ENCODE measurements around the gene PITPNC1.

DNA sequence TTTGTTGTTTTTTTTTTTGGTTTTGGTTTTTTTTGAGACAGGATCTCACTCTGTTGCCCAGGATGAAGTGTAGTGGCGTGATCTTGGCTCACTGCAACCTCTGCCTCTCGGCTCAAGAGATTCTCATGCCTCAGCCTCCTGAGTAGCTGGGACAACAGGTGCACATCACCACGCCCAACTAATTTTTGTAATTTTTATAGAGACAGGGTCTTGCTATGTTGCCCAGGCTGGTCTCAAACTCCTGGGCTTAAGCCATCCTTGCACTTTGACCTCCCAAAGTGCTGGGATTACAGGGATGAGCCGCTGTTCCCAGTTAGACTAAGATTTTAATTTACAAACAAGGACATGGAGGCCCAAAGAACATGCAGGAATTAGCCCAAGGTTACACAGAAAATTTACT is 248.9 kb downstream of the PITPNC1 start:
- TF ChIP-seq, protein P1, sequence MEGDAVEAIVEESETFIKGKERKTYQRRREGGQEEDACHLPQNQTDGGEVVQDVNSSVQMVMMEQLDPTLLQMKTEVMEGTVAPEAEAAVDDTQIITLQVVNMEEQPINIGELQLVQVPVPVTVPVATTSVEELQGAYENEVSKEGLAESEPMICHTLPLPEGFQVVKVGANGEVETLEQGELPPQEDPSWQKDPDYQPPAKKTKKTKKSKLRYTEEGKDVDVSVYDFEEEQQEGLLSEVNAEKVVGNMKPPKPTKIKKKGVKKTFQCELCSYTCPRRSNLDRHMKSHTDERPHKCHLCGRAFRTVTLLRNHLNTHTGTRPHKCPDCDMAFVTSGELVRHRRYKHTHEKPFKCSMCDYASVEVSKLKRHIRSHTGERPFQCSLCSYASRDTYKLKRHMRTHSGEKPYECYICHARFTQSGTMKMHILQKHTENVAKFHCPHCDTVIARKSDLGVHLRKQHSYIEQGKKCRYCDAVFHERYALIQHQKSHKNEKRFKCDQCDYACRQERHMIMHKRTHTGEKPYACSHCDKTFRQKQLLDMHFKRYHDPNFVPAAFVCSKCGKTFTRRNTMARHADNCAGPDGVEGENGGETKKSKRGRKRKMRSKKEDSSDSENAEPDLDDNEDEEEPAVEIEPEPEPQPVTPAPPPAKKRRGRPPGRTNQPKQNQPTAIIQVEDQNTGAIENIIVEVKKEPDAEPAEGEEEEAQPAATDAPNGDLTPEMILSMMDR (IDR thresholded peaks at IDR 0.05; ENCODE audit: extremely low read depth in 1 of 2, insufficient read depth in 1 of 2, low read depth in 1 of 2, low read length in 2 of 2), result no peak
- TF ChIP-seq POLR2AphosphoS5 (IDR thresholded peaks at IDR 0.05; ENCODE audit: insufficient read depth, low read depth, low read length) (no peak), GATA2 (IDR thresholded peaks at IDR 0.05; ENCODE audit: insufficient read depth, insufficient read length, low read depth, low read length) (no peak), JUN (IDR thresholded peaks at IDR 0.05; ENCODE audit: borderline replicate concordance, insufficient read depth, insufficient read length, low read depth) (no peak), MAX (IDR thresholded peaks at IDR 0.05; ENCODE audit: insufficient read depth, insufficient read length) (no peak), EZH2 (IDR thresholded peaks at IDR 0.05; ENCODE audit: borderline replicate concordance, low read depth, low read length, severe bottlenecking) (no peak), POLR2A (IDR thresholded peaks at IDR 0.05; ENCODE audit: low read depth, low read length) (no peak)

Measured in endothelial cell of umbilical vein (primary cell).